Spinal cord (tissue), 10 donors: ENCODE data around the gene NSUN7. TPM values are rescaled to one million over a fixed set of nuclear protein-coding genes. Genes with fewer than 3 reads are reported as not detected.
A peak's percentile ranks its signal among the peaks of the same experiment; 100 is the strongest.

Experiments used
- DNase-seq, 6 donors: peaks; one replicate each; pipeline versions ENCODE4 v3.0.0 to v3.0.0-alpha.2; 2013 to 2015; ENCODE audit warnings: low spot score in 6 of 6, low read depth in 4 of 6
- H3K27ac ChIP-seq: one replicate; pipeline ENCODE4 v1.5.1; 2013; ENCODE audit warnings: low read depth, low read length, control low read depth
- H3K27me3 ChIP-seq: one replicate; pipeline ENCODE4 v1.6.1; 2013; ENCODE audit warnings: low read length; ENCODE audit not compliant: control insufficient read depth, insufficient read depth
- H3K36me3 ChIP-seq: one replicate; pipeline ENCODE4 v1.6.1; 2013; ENCODE audit warnings: low read length; ENCODE audit not compliant: control insufficient read depth, insufficient read depth
- H3K4me1 ChIP-seq: one replicate; pipeline ENCODE4 v1.6.1; 2013; ENCODE audit warnings: low read length; ENCODE audit not compliant: control insufficient read depth, insufficient read depth
- H3K4me3 ChIP-seq: one replicate; pipeline ENCODE4 v1.5.1; 2013; ENCODE audit warnings: low read depth, low read length, control low read depth
- H3K9me3 ChIP-seq: one replicate; pipeline ENCODE4 v1.6.1; 2013; ENCODE audit warnings: low read length; ENCODE audit not compliant: control insufficient read depth, insufficient read depth
- WGBS: methylation state at CpG from one replicate; pipeline ENCODE4 v1.1.5; 2013; ENCODE audit warnings: missing lambda C conversion rate; ENCODE audit not compliant: insufficient coverage; 5-methylcytosine and 5-hydroxymethylcytosine counted together
- polyA plus RNA-seq, 2 donors: library from polyadenylated mRNA; unstranded; fragments of 120-200 nt; gene quantifications; one replicate each; pipeline ENCODE4 v1.2.1, GENCODE V29; 2013; ENCODE audit not compliant: insufficient read length in 2 of 2
- total RNA-seq, 2 donors: library from RNA; depleted of rRNA in 1 of 2; stranded (reverse); fragments of 120-200 nt in 1 of 2; fragments of >200 nt in 1 of 2; gene quantifications; one replicate each; pipeline versions ENCODE4 v1.2.3 to v1.2.4, GENCODE V29; 2013 to 2014
- donor health status: healthy.

Gene NSUN7
- total and polyA plus RNA-seq, 4 donors: 6.0 to 8.2 (median 7.2) TPM

GRCh38 chr4:40750461-40751258 lies 905 bp downstream of the NSUN7 start:
- Histone ChIP-seq H3K9me3 (no peaks in the 10 kb centered on the region), H3K4me1 (peaks cover 17% of the 10 kb centered on the region), H3K4me3 (peak overlapping the region; percentile 64), H3K36me3 (no peaks in the 10 kb centered on the region), H3K27ac (no peak overlapping the region), H3K27me3 (peaks cover 5% of the 10 kb centered on the region)
- WGBS: 4% methylated on average over 26 of the region's 30 CpGs
- DNase-seq: peak in 4 of 6 donors; percentile 12 to 56 (median 47)

GRCh38 chr4:40755616-40756015 lies 5.9 kb downstream of the NSUN7 start:
- Histone ChIP-seq H3K36me3 (no peaks in the 10 kb centered on the region), H3K27ac (no peak overlapping the region), H3K9me3 (no peaks in the 10 kb centered on the region), H3K27me3 (no peaks in the 10 kb centered on the region), H3K4me1 (peaks cover 2% of the 10 kb centered on the region), H3K4me3 (no peak overlapping the region)
- WGBS: no CpG with 5 or more reads among the region's 4 CpGs
- DNase-seq: no peak

GRCh38 chr4:40763228-40763716 lies 13.5 kb downstream of the NSUN7 start:
- H3K4me3 ChIP-seq: no peak overlapping the region
- H3K9me3 ChIP-seq: no peaks in the 10 kb centered on the region
- no peak overlapping the region for H3K27ac ChIP-seq
- H3K27me3 ChIP-seq: no peaks in the 10 kb centered on the region
- H3K36me3 ChIP-seq: peaks cover 1% of the 10 kb centered on the region
- no peaks in the 10 kb centered on the region for H3K4me1 ChIP-seq
- 95% methylated on average over 2 of the region's 3 CpGs for WGBS
- DNase-seq: no peak

- Histone ChIP-seq H3K4me1 (no peaks in the 10 kb centered on the region), H3K36me3 (peaks cover 2% of the 10 kb centered on the region), H3K9me3 (no peaks in the 10 kb centered on the region), H3K4me3 (no peak overlapping the region), H3K27ac (no peak overlapping the region), H3K27me3 (no peaks in the 10 kb centered on the region)
- peak in 2 of 6 donors; percentile 15 to 16 for DNase-seq
- no CpG with 5 or more reads among the region's 1 CpG for WGBS
Observed at GRCh38 chr4:40769266-40769665, 19.5 kb downstream of the NSUN7 start.

- DNase-seq: no peak
- H3K27ac ChIP-seq: no peak overlapping the region
- H3K27me3 ChIP-seq: no peaks in the 10 kb centered on the region
- peaks cover 2% of the 10 kb centered on the region for H3K36me3 ChIP-seq
- H3K4me1 ChIP-seq: no peaks in the 10 kb centered on the region
- H3K4me3 ChIP-seq: no peak overlapping the region
- WGBS: no CpG with 5 or more reads among the region's 1 CpG
- no peaks in the 10 kb centered on the region for H3K9me3 ChIP-seq
Observed at GRCh38 chr4:40778090-40778489, 28.3 kb downstream of the NSUN7 start.

GRCh38 chr4:40782876-40783275 lies 33.1 kb downstream of the NSUN7 start:
- DNase-seq: no peak
- no peak overlapping the region for H3K4me3 ChIP-seq
- peaks cover 2% of the 10 kb centered on the region for H3K36me3 ChIP-seq
- no CpG with 5 or more reads among the region's 2 CpGs for WGBS
- H3K4me1 ChIP-seq: no peaks in the 10 kb centered on the region
- no peaks in the 10 kb centered on the region for H3K9me3 ChIP-seq
- H3K27ac ChIP-seq: no peak overlapping the region
- no peaks in the 10 kb centered on the region for H3K27me3 ChIP-seq

GRCh38 chr4:40785727-40786126 lies 36.0 kb downstream of the NSUN7 start:
- Histone ChIP-seq H3K4me3 (no peak overlapping the region), H3K27me3 (no peaks in the 10 kb centered on the region), H3K9me3 (no peaks in the 10 kb centered on the region), H3K36me3 (no peaks in the 10 kb centered on the region), H3K27ac (no peak overlapping the region), H3K4me1 (no peaks in the 10 kb centered on the region)
- WGBS: 97% methylated on average over 12 of the region's 12 CpGs
- no peak for DNase-seq

GRCh38 chr4:40788331-40788730 lies 38.6 kb downstream of the NSUN7 start:
- Histone ChIP-seq H3K4me1 (no peaks in the 10 kb centered on the region), H3K9me3 (no peaks in the 10 kb centered on the region), H3K27ac (no peak overlapping the region), H3K36me3 (no peaks in the 10 kb centered on the region), H3K4me3 (no peak overlapping the region), H3K27me3 (no peaks in the 10 kb centered on the region)
- WGBS: no CpG with 5 or more reads among the region's 2 CpGs
- DNase-seq: peak in 1 of 6 donors; percentile 12

- no peaks in the 10 kb centered on the region for H3K36me3 ChIP-seq
- DNase-seq: no peak
- WGBS: no CpG with 5 or more reads among the region's 1 CpG
Observed at GRCh38 chr4:40789031-40789430, 39.3 kb downstream of the NSUN7 start.

GRCh38 chr4:40789771-40790170 lies 40.0 kb downstream of the NSUN7 start:
- H3K9me3 ChIP-seq: no peaks in the 10 kb centered on the region
- no peaks in the 10 kb centered on the region for H3K27me3 ChIP-seq
- no peak for DNase-seq
- H3K4me1 ChIP-seq: no peaks in the 10 kb centered on the region
- no peak overlapping the region for H3K4me3 ChIP-seq
- no peak overlapping the region for H3K27ac ChIP-seq
- H3K36me3 ChIP-seq: no peaks in the 10 kb centered on the region
- 100% methylated on average over 1 of the region's 3 CpGs for WGBS

More at GRCh38 chr4:40789031-40789430, 39.3 kb downstream of the NSUN7 start:
- Histone ChIP-seq H3K27me3 (no peaks in the 10 kb centered on the region), H3K9me3 (no peaks in the 10 kb centered on the region), H3K27ac (no peak overlapping the region), H3K4me1 (no peaks in the 10 kb centered on the region), H3K4me3 (no peak overlapping the region)
